CD14-positive monocyte (primary cell): Measurements from ENCODE around the gene CTDP1. TPM values are rescaled to one million over a fixed set of nuclear protein-coding genes. Genes with fewer than 3 reads are reported as not detected.
"Not testable (repeated sequence)": the region's sequence is repeated elsewhere in the genome, so short reads cannot be mapped to it uniquely, and the experiment has no call there.

Experiments
- DNase-seq, 3 donors: peaks; one replicate each; pipeline ENCODE4 v3.0.0-alpha.2; 2011 to 2022
- H2AFZ ChIP-seq: 2 replicates; pipeline ENCODE4 v1.6.0; 2012; ENCODE audit warnings: mild to moderate bottlenecking, low read depth, low read length, inconsistent platforms; ENCODE audit not compliant: insufficient read depth, poor library complexity, severe bottlenecking
- H3K27ac ChIP-seq, 2 donors: 1 replicate in 1 of 2; 2 replicates in 1 of 2; pipeline ENCODE4 v1.5.1; 2012 to 2013; ENCODE audit warnings: low read length in 2 of 2, control low read depth in 1 of 2, inconsistent platforms in 1 of 2, low read depth in 1 of 2, mild to moderate bottlenecking in 1 of 2
- H3K27me3 ChIP-seq, 2 donors: one replicate each; pipeline versions ENCODE4 v1.6.0 to v1.6.1; 2011 to 2013; ENCODE audit warnings: low read length in 2 of 2; ENCODE audit not compliant: control insufficient read depth in 2 of 2, insufficient read depth in 2 of 2
- H3K36me3 ChIP-seq, 2 donors: replicated peaks in 1 of 2; 1 replicate in 1 of 2; 2 replicates in 1 of 2; pipeline versions ENCODE4 v1.5.1 to v1.6.1; 2012 to 2013; ENCODE audit warnings: low read length in 2 of 2, control low read depth in 1 of 2, inconsistent platforms in 1 of 2, mild to moderate bottlenecking in 1 of 2; ENCODE audit not compliant: insufficient read depth in 2 of 2, control insufficient read depth in 1 of 2
- H3K4me1 ChIP-seq, 2 donors: 1 replicate in 1 of 2; 2 replicates in 1 of 2; pipeline versions ENCODE4 v1.5.1 to v1.6.1; 2012 to 2013; ENCODE audit warnings: low read length in 2 of 2, control low read depth in 1 of 2, inconsistent platforms in 1 of 2, mild to moderate bottlenecking in 1 of 2, moderate library complexity in 1 of 2; ENCODE audit not compliant: insufficient read depth in 2 of 2, control insufficient read depth in 1 of 2
- H3K4me2 ChIP-seq: replicated peaks from 2 replicates; pipeline ENCODE3; 2012; ENCODE audit warnings: low read length, moderate library complexity, mild to moderate bottlenecking; ENCODE audit not compliant: poor library complexity, severe bottlenecking; ENCODE audit errors: extremely low read depth
- H3K4me3 ChIP-seq, 3 experiments: fragments of 200-600 bp in 1 of 3; sonication (generic) in 1 of 3; replicated peaks in 1 of 3; 1 replicate in 2 of 3; 2 replicates in 1 of 3; pipeline ENCODE4 v1.5.1; 2011 to 2013; ENCODE audit warnings: low read length in 3 of 3, mild to moderate bottlenecking in 3 of 3, control low read depth in 2 of 3, low read depth in 2 of 3, inconsistent platforms in 1 of 3, moderate library complexity in 1 of 3
- H3K79me2 ChIP-seq: 2 replicates; pipeline ENCODE4 v1.6.0; 2012; ENCODE audit warnings: mild to moderate bottlenecking, control low read depth, inconsistent platforms, low read length, moderate library complexity; ENCODE audit not compliant: insufficient read depth
- H3K9ac ChIP-seq: 2 replicates; pipeline ENCODE4 v1.6.0; 2017; ENCODE audit warnings: low read length, mild to moderate bottlenecking; ENCODE audit not compliant: insufficient read depth, poor library complexity, severe bottlenecking
- H3K9me3 ChIP-seq, 2 donors: replicated peaks in 1 of 2; 1 replicate in 1 of 2; 2 replicates in 1 of 2; pipeline versions ENCODE4 v1.5.1 to v1.6.1; 2012 to 2013; ENCODE audit warnings: low read length in 2 of 2, control low read depth in 1 of 2; ENCODE audit not compliant: control insufficient read depth in 1 of 2, insufficient read depth in 1 of 2
- H4K20me1 ChIP-seq: 2 replicates; pipeline ENCODE4 v1.6.0; 2012; ENCODE audit warnings: mild to moderate bottlenecking, low read length, control low read depth, moderate library complexity; ENCODE audit not compliant: insufficient read depth
- H3K27ac Mint-ChIP-seq, 7 donors: one replicate each; pipeline ENCODE4 v1.8.0; 2020; ENCODE audit warnings: mild to moderate bottlenecking in 7 of 7, mixed read lengths in 7 of 7, moderate library complexity in 6 of 7, inconsistent platforms in 2 of 7
- H3K27me3 Mint-ChIP-seq, 3 donors: one replicate each; pipeline ENCODE4 v1.8.0; 2021 to 2022; ENCODE audit warnings: low read depth in 3 of 3, mild to moderate bottlenecking in 3 of 3, mixed read lengths in 3 of 3, moderate library complexity in 3 of 3, inconsistent platforms in 1 of 3
- H3K36me3 Mint-ChIP-seq, 2 donors: one replicate each; pipeline ENCODE4 v1.8.0; 2020; ENCODE audit warnings: mixed read lengths in 2 of 2, inconsistent platforms in 1 of 2, mild to moderate bottlenecking in 1 of 2
- H3K4me1 Mint-ChIP-seq: one replicate; pipeline ENCODE4 v1.8.0; 2020; ENCODE audit warnings: mild to moderate bottlenecking, mixed read lengths
- H3K4me3 Mint-ChIP-seq, 2 donors: one replicate each; pipeline ENCODE4 v1.8.0; 2020; ENCODE audit warnings: mild to moderate bottlenecking in 2 of 2, mixed read lengths in 2 of 2, moderate library complexity in 1 of 2
- H3K9me3 Mint-ChIP-seq, 7 donors: one replicate each; pipeline ENCODE4 v1.8.0; 2020 to 2022; ENCODE audit warnings: mixed read lengths in 7 of 7, mild to moderate bottlenecking in 6 of 7, moderate library complexity in 6 of 7, inconsistent platforms in 2 of 7
- WGBS: methylation state at CpG from one replicate; pipeline ENCODE4 v1.1.5; 2013; ENCODE audit warnings: missing lambda C conversion rate; ENCODE audit not compliant: insufficient coverage; 5-methylcytosine and 5-hydroxymethylcytosine counted together
- intact Hi-C, 2 donors: fragments of 100-400 bp; cut with micrococcal nuclease; formaldehyde crosslinking; loops; one replicate each; pipeline versions ENCODE4 v1.15.0 to v1.15.1; 2023
- polyA plus RNA-seq, 3 donors: library from polyadenylated mRNA; depleted of rRNA in 1 of 3; unstranded in 2 of 3; stranded (reverse) in 1 of 3; fragments of 300-500 nt in 2 of 3; fragments of >200 nt in 1 of 3; fragmentation: Illumina TruSeq in 2 of 3; gene quantifications; 1 replicate in 2 of 3; 2 replicates in 1 of 3; pipeline ENCODE4 v1.2.3, GENCODE V29; 2012 to 2021
- TF ChIP-seq, protein P1 (sequence below): fragments of 200-600 bp; IDR thresholded peaks from one replicate; pipeline ENCODE4 v1.8.0; 2022; ENCODE audit warnings: antibody characterized with exemption, mild to moderate bottlenecking

The CTDP1 gene
- polyA plus RNA-seq, 3 donors, result 9.1 to 13.9 (median 9.1) TPM

DNA sequence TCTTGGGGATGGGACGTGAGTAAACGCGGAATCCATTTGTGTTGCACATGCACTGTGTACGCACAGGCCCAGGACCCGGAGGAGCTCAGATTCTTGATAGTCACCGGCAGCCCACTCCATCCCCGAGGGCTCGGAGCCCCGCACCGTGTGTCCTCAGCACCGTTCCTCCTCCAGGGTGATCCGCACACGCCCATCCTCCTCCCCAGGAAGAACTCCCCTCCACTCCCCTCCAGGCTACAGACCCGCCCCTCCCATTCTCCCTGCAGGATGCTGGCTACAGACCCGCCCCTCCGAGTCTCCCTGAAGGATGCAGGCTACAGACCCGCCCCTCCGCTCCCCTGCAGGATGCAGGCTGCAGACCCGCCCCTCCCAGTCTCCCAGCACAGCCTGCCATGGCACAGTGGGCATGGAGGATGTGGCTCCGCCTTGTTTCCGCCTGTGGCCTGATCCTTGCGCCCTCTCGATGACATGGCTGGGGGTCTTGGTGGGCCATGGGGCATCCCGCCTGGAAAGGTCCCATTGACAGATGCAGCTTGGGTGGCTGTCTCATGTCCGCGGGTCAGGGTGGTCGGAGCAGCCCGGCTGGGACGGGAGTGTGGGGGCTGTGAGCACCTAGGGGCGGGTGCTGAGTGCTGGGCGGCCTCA lies 14.1 kb downstream of the CTDP1 start:
- Mint-ChIP-seq H3K27ac (no peak overlapping the region), H3K9me3 (peaks cover 0 to 2% (median 0%) of the 10 kb centered on the region in 7 donors), H3K27me3 (peaks cover 0 to 4% (median 0%) of the 10 kb centered on the region in 3 donors), H3K4me1 (peaks cover 1% of the 10 kb centered on the region), H3K36me3 (peaks cover 45 to 60% of the 10 kb centered on the region in 2 donors), H3K4me3 (no peak overlapping the region)
- 92% methylated on average over 26 of the region's 31 CpGs for WGBS
- Histone ChIP-seq H3K9ac (no peak overlapping the region), H4K20me1 (peaks cover 95% of the 10 kb centered on the region), H3K36me3 (peaks cover 41 to 42% of the 10 kb centered on the region in 2 donors), H3K79me2 (peaks cover 84% of the 10 kb centered on the region), H3K4me2 (no peak overlapping the region), H3K4me3 (no peak overlapping the region), H3K9me3 (no peaks in the 10 kb centered on the region), H3K27ac (no peak overlapping the region), H3K4me1 (no peaks in the 10 kb centered on the region), H3K27me3 (no peaks in the 10 kb centered on the region), H2AFZ (no peak overlapping the region)
- DNase-seq, result no peak
- intact Hi-C loops, result no loop called here
- TF ChIP-seq, protein P1, sequence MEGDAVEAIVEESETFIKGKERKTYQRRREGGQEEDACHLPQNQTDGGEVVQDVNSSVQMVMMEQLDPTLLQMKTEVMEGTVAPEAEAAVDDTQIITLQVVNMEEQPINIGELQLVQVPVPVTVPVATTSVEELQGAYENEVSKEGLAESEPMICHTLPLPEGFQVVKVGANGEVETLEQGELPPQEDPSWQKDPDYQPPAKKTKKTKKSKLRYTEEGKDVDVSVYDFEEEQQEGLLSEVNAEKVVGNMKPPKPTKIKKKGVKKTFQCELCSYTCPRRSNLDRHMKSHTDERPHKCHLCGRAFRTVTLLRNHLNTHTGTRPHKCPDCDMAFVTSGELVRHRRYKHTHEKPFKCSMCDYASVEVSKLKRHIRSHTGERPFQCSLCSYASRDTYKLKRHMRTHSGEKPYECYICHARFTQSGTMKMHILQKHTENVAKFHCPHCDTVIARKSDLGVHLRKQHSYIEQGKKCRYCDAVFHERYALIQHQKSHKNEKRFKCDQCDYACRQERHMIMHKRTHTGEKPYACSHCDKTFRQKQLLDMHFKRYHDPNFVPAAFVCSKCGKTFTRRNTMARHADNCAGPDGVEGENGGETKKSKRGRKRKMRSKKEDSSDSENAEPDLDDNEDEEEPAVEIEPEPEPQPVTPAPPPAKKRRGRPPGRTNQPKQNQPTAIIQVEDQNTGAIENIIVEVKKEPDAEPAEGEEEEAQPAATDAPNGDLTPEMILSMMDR, result no peak

DNA sequence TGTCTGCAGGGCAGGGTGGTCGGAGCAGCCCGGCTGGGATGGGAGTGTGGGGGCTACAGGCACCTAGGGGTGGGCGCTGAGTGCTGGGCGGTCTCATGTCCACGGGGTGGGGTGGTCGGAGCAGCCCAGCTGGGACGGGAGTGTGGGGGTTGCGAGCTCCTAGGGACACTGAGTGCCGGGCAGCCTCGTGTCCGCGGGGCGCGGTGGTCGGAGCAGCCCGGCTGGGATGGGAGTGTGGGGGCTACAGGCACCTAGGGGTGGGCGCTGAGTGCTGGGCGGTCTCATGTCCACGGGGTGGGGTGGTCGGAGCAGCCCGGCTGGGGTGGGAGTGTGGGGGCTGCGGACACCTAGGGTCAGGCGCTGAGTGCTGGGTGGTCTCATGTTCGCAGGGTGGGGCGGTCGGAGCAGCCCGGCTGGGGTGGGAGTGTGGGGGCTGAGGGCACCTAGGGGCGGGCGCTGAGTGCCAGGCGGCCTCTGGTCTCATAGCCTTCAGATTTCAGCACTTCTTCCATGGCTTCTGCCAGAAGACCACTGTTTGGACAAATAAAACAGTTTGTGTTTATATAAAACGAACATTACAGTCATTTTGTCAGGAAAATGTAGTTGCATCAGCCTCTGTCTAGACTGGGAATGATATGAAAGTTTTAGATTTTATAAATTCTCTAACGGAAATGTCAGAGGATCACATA lies 14.7 kb downstream of the CTDP1 start:
- H3K27ac ChIP-seq, H3K4me1 Mint-ChIP-seq, H3K27ac Mint-ChIP-seq, H3K27me3 ChIP-seq, H3K9me3 ChIP-seq, H3K4me1 ChIP-seq, H2AFZ ChIP-seq, DNase-seq, H3K4me2 ChIP-seq, H3K9ac ChIP-seq, intact Hi-C loops, H3K9me3 Mint-ChIP-seq, H3K4me3 Mint-ChIP-seq, H3K27me3 Mint-ChIP-seq, H3K4me3 ChIP-seq: not testable (repeated sequence)
- peaks cover 52 to 66% of the 10 kb centered on the region in 2 donors for H3K36me3 Mint-ChIP-seq
- H3K36me3 ChIP-seq, result peaks cover 45 to 48% of the 10 kb centered on the region in 2 donors
- H3K79me2 ChIP-seq, result peaks cover 81% of the 10 kb centered on the region
- peaks cover 93% of the 10 kb centered on the region for H4K20me1 ChIP-seq
- WGBS, result 95% methylated on average over 17 of the region's 32 CpGs
